Natural killer cell (primary cell): ENCODE results near the gene ARL4D. TPM values are rescaled to one million over a fixed set of nuclear protein-coding genes. Genes with fewer than 3 reads are reported as not detected.

Experiments
- ATAC-seq, 3 donors: fragments of 150-1000 bp in 2 of 3; fragments of 200-7000 bp in 1 of 3; cut with Tn5 transposase; 1 replicate in 1 of 3; 2 replicates in 2 of 3; pipeline ENCODE4 v1.10.0; 2021; ENCODE audit warnings: mild to moderate bottlenecking in 2 of 3, moderate library complexity in 2 of 3
- DNase-seq, 2 donors: peaks; one replicate each; pipeline versions ENCODE4 v3.0.0 to v3.0.0-alpha.2; 2013 to 2021; ENCODE audit warnings: mixed read lengths in 1 of 2
- H3K27ac ChIP-seq: one replicate; pipeline ENCODE4 v1.5.1; 2013; ENCODE audit warnings: mild to moderate bottlenecking, low read length
- H3K27me3 ChIP-seq: one replicate; pipeline ENCODE4 v1.6.1; 2013; ENCODE audit warnings: low read length; ENCODE audit not compliant: control insufficient read depth, insufficient read depth
- H3K36me3 ChIP-seq: one replicate; pipeline ENCODE4 v1.6.1; 2013; ENCODE audit warnings: low read length; ENCODE audit not compliant: control insufficient read depth, insufficient read depth
- H3K4me1 ChIP-seq: one replicate; pipeline ENCODE4 v1.6.1; 2013; ENCODE audit warnings: low read length; ENCODE audit not compliant: control insufficient read depth, insufficient read depth
- H3K4me3 ChIP-seq: one replicate; pipeline ENCODE4 v1.5.1; 2013; ENCODE audit warnings: low read length
- H3K9me3 ChIP-seq: one replicate; pipeline ENCODE4 v1.6.1; 2013; ENCODE audit warnings: low read length; ENCODE audit not compliant: control insufficient read depth, insufficient read depth
- H3K27ac Mint-ChIP-seq, 2 donors: one replicate each; pipeline ENCODE4 v1.8.0; 2022; ENCODE audit warnings: mild to moderate bottlenecking in 2 of 2, mixed read lengths in 2 of 2, moderate library complexity in 1 of 2
- H3K27me3 Mint-ChIP-seq, 2 donors: one replicate each; pipeline ENCODE4 v1.8.0; 2022; ENCODE audit warnings: low read depth in 2 of 2, mixed read lengths in 2 of 2
- H3K36me3 Mint-ChIP-seq: one replicate; pipeline ENCODE4 v1.8.0; 2022; ENCODE audit warnings: mixed read lengths
- H3K4me1 Mint-ChIP-seq, 2 donors: one replicate each; pipeline ENCODE4 v1.8.0; 2022; ENCODE audit warnings: mixed read lengths in 2 of 2
- H3K4me3 Mint-ChIP-seq: one replicate; pipeline ENCODE4 v1.8.0; 2022; ENCODE audit warnings: mild to moderate bottlenecking, moderate library complexity, mixed read lengths
- H3K9me3 Mint-ChIP-seq, 2 donors: one replicate each; pipeline ENCODE4 v1.8.0; 2022; ENCODE audit warnings: mixed read lengths in 2 of 2
- WGBS: methylation state at CpG from one replicate; pipeline ENCODE4 v1.1.7; 2013; ENCODE audit warnings: missing lambda C conversion rate; ENCODE audit not compliant: insufficient coverage; 5-methylcytosine and 5-hydroxymethylcytosine counted together
- intact Hi-C: fragments of 100-400 bp; cut with micrococcal nuclease; formaldehyde crosslinking; loops from one replicate; pipeline ENCODE4 v1.14.2; 2022
- total RNA-seq, 4 donors: library from RNA; stranded (reverse); fragments of 120-200 nt in 1 of 4; gene quantifications; one replicate each; pipeline versions ENCODE4 v1.2.3 to v1.2.4, GENCODE V29; 2013 to 2022
- TF ChIP-seq, protein P1 (sequence below): fragments of 200-600 bp; IDR thresholded peaks from one replicate; pipeline ENCODE4 v1.8.0; 2022; ENCODE audit warnings: antibody characterized with exemption

ARL4D gene
- total RNA-seq, 3 donors from 2014 or later (not counting 1 experiment from before 2014, with no cell fraction given) = 4.1 to 6.9 (median 5.3) TPM

GRCh38 chr17:43360376-43360738 is 38.4 kb upstream of the ARL4D start:
- WGBS = 41% methylated on average over 18 of the region's 18 CpGs
- peak overlapping the region; percentile 91 for H3K4me3 Mint-ChIP-seq
- intact Hi-C loops = loop anchor here (1.0 to 10.0 kb wide), 3 partner anchors 28 to 1864 kb away; partner anchors contain the start of genes FMNL1, RND2 and VAT1

DNA sequence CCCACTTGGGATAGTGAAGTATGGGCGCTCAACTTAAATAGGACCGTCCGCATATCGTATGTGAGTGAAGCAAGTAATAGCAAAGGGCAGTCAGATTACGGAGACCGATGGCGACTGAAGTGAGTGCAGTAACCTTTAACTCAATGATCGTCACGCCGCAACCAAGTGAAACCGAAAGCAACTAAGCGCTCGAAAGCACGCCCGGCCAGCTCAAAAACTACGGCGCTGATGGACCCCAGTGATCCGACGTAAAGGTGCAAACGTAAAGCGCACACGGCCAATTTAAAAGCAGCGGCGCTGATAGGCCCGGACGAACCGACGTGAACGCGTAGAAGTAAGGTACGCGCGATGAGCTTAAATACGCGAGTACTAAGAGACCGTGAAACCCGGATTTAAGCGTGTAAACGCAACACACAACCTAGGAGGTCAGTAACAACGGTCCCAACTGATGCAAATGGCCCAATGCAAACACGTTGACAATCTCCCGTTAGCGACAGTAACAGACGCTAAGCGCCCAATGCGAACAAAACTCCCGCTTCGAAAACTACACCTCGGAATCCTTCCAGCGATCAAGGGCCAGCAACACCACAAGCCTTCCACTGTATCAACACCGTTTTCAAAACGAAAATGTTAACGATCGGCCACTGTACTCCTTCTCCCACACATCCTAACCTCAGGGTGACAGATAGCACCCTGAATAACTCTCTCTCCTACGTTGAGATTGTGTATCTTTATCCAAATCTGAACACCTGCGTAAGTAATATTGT is 37.9 kb upstream of the ARL4D start:
- Histone ChIP-seq H3K36me3 (no peaks in the 10 kb centered on the region), H3K27ac (peak overlapping the region; percentile 98), H3K4me1 (peaks cover 10% of the 10 kb centered on the region), H3K4me3 (peak overlapping the region; percentile 54), H3K27me3 (no peaks in the 10 kb centered on the region), H3K9me3 (no peaks in the 10 kb centered on the region)
- intact Hi-C loops = loop anchor here (1.0 to 10.0 kb wide), 3 partner anchors 27 to 1864 kb away; partner anchors contain the start of genes FMNL1, RND2 and VAT1
- peaks cover 29% of the 10 kb centered on the region in 2 donors for H3K4me1 Mint-ChIP-seq
- no peaks in the 10 kb centered on the region for H3K9me3 Mint-ChIP-seq
- WGBS = under 1% methylated on average over 54 of the region's 56 CpGs
- peak overlapping the region; percentile 91 for H3K4me3 Mint-ChIP-seq
- H3K27ac Mint-ChIP-seq = peak overlapping the region; percentile 98 to 99
- peaks cover 0 to 3% of the 10 kb centered on the region in 2 donors for H3K27me3 Mint-ChIP-seq
- TF ChIP-seq, protein P1, sequence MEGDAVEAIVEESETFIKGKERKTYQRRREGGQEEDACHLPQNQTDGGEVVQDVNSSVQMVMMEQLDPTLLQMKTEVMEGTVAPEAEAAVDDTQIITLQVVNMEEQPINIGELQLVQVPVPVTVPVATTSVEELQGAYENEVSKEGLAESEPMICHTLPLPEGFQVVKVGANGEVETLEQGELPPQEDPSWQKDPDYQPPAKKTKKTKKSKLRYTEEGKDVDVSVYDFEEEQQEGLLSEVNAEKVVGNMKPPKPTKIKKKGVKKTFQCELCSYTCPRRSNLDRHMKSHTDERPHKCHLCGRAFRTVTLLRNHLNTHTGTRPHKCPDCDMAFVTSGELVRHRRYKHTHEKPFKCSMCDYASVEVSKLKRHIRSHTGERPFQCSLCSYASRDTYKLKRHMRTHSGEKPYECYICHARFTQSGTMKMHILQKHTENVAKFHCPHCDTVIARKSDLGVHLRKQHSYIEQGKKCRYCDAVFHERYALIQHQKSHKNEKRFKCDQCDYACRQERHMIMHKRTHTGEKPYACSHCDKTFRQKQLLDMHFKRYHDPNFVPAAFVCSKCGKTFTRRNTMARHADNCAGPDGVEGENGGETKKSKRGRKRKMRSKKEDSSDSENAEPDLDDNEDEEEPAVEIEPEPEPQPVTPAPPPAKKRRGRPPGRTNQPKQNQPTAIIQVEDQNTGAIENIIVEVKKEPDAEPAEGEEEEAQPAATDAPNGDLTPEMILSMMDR = no peak
- peak; percentile 77 to 95 for DNase-seq
- H3K36me3 Mint-ChIP-seq = no peaks in the 10 kb centered on the region
- peak in 2 of 3 donors; percentile 73 to 75 for ATAC-seq

More at GRCh38 chr17:43360376-43360738, 38.4 kb upstream of the ARL4D start:
- ATAC-seq (peak in 2 of 3 donors; percentile 43 to 47), DNase-seq (peak; percentile 49 to 88)
- no peaks in the 10 kb centered on the region for H3K27me3 ChIP-seq
- Mint-ChIP-seq H3K36me3 (no peaks in the 10 kb centered on the region), H3K9me3 (no peaks in the 10 kb centered on the region), H3K27ac (peak overlapping the region; percentile 98 to 99), H3K4me1 (peaks cover 29% of the 10 kb centered on the region in 2 donors), H3K27me3 (peaks cover 0 to 3% of the 10 kb centered on the region in 2 donors)
- TF ChIP-seq, protein P1 = no peak
- peak overlapping the region; percentile 98 for H3K27ac ChIP-seq
- H3K36me3 ChIP-seq = no peaks in the 10 kb centered on the region
- H3K9me3 ChIP-seq = no peaks in the 10 kb centered on the region
- H3K4me3 ChIP-seq = peak overlapping the region; percentile 54
- peaks cover 10% of the 10 kb centered on the region for H3K4me1 ChIP-seq

DNA sequence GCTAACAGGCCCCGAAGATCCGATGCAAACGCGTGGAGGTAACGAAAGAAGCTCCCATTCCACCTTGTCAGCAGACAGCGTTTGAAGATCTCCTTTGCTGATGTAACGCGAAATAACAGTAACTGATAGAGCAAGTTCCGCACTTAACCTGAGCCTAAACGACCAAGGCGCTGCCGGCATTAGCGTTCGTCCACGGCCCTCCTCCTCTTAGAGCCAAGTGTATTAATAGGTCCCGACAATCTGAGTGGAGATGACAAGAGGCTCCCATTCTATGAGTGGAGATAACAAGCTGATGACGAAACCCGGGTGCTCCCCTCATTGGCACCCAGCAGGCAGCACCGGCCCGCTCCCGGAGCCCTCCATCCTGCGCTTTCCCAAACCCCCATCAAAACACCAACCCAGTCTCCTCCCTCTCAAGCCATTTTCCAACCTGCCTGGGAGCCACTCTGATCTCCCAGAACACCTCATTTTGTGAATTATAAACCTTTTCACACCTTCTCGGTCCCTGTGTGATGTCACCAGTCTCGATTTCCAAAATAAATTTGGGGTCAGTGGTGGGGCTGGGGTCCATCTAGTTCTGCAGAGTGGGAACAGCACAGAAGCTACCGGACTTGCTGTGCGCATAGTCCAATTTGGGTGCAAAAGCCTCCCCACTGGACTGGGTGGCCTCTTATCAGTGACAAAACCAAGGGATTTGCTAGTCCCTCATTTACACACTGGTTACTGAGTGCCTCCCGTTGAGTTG is 35.4 kb upstream of the ARL4D start:
- Mint-ChIP-seq H3K9me3 (no peaks in the 10 kb centered on the region), H3K27ac (peak overlapping the region; percentile 26 to 99), H3K4me1 (peaks cover 40% of the 10 kb centered on the region in 2 donors), H3K4me3 (peak overlapping the region; percentile 56), H3K27me3 (no peaks in the 10 kb centered on the region), H3K36me3 (no peaks in the 10 kb centered on the region)
- no peak overlapping the region for H3K4me3 ChIP-seq
- intact Hi-C loops = loop anchor here (10.0 kb wide), 2 partner anchors 339 to 1861 kb away; partner anchors contain the start of genes FMNL1, RND2 and VAT1
- ATAC-seq (no peak), DNase-seq (no peak)
- H3K36me3 ChIP-seq = no peaks in the 10 kb centered on the region
- no peaks in the 10 kb centered on the region for H3K9me3 ChIP-seq
- TF ChIP-seq, protein P1 = no peak
- peaks cover 22% of the 10 kb centered on the region for H3K4me1 ChIP-seq
- no peak overlapping the region for H3K27ac ChIP-seq
- 96% methylated on average over 27 of the region's 27 CpGs for WGBS
- H3K27me3 ChIP-seq = no peaks in the 10 kb centered on the region
